ENCODE data around the gene ERICH2.
"Not testable (repeated sequence)": the region's sequence is repeated elsewhere in the genome, so short reads cannot be mapped to it uniquely, and the experiment has no call there.

ERICH2 gene

GRCh38 chr2:170770008-170770605, at the start of gene ERICH2:
ERICH2 (plus strand) TSS chr2:170770378; CDS start chr2:170770682, 304 bp downstream.
- DNase-seq = peak; percentile 43

GRCh38 chr2:170721678-170722077, 48.5 kb upstream of the ERICH2 start:
- no peak for DNase-seq

- no peak for DNase-seq
Observed at GRCh38 chr2:170722301-170722700, 47.9 kb upstream of the ERICH2 start.

- DNase-seq = no peak
Observed at GRCh38 chr2:170723446-170723958, 46.7 kb upstream of the ERICH2 start.

- DNase-seq = no peak
Observed at GRCh38 chr2:170733798-170734600, 36.2 kb upstream of the ERICH2 start.

- DNase-seq = not testable (repeated sequence)
Observed at GRCh38 chr2:170734601-170735000, 35.6 kb upstream of the ERICH2 start.

GRCh38 chr2:170736628-170737027, 33.5 kb upstream of the ERICH2 start:
- DNase-seq = no peak

- DNase-seq = no peak
Observed at GRCh38 chr2:170737406-170737805, 32.8 kb upstream of the ERICH2 start.

- no peak for DNase-seq
Observed at GRCh38 chr2:170737821-170738220, 32.4 kb upstream of the ERICH2 start.

GRCh38 chr2:170739048-170739447, 31.1 kb upstream of the ERICH2 start:
- no peak for DNase-seq

GRCh38 chr2:170739507-170740046, 30.6 kb upstream of the ERICH2 start:
- DNase-seq = no peak

GRCh38 chr2:170740660-170741059, 29.5 kb upstream of the ERICH2 start:
- DNase-seq = no peak

- no peak for DNase-seq
Observed at GRCh38 chr2:170742000-170742399, 28.2 kb upstream of the ERICH2 start.

GRCh38 chr2:170742896-170743529, 27.2 kb upstream of the ERICH2 start:
- DNase-seq = no peak

- no peak for DNase-seq
Observed at GRCh38 chr2:170743530-170744239, 26.5 kb upstream of the ERICH2 start.

GRCh38 chr2:170744248-170745002, 25.8 kb upstream of the ERICH2 start:
- DNase-seq = no peak

- no peak for DNase-seq
Observed at GRCh38 chr2:170745305-170745704, 24.9 kb upstream of the ERICH2 start.

GRCh38 chr2:170747921-170748320, 22.3 kb upstream of the ERICH2 start:
- no peak for DNase-seq

GRCh38 chr2:170751555-170751954, 18.6 kb upstream of the ERICH2 start:
- DNase-seq = not testable (repeated sequence)

GRCh38 chr2:170761572-170761971, 8.6 kb upstream of the ERICH2 start:
- DNase-seq = no peak

- DNase-seq = no peak
Observed at GRCh38 chr2:170762760-170763159, 7.4 kb upstream of the ERICH2 start.

GRCh38 chr2:170763232-170763631, 6.9 kb upstream of the ERICH2 start:
- no peak for DNase-seq
